Measurements from ENCODE around the gene RAD9A. TPM values are rescaled to one million over a fixed set of nuclear protein-coding genes. Genes with fewer than 3 reads are reported as not detected.
A peak's percentile ranks its signal among the peaks of the same experiment; 100 is the strongest.

RAD9A gene
- total and polyA plus RNA-seq, 9 of the 15 experiments (the other 6 are each of a cell fraction or from before 2014, with no cell fraction given), result 1.4 to 41.2 (median 16.1) TPM

DNA sequence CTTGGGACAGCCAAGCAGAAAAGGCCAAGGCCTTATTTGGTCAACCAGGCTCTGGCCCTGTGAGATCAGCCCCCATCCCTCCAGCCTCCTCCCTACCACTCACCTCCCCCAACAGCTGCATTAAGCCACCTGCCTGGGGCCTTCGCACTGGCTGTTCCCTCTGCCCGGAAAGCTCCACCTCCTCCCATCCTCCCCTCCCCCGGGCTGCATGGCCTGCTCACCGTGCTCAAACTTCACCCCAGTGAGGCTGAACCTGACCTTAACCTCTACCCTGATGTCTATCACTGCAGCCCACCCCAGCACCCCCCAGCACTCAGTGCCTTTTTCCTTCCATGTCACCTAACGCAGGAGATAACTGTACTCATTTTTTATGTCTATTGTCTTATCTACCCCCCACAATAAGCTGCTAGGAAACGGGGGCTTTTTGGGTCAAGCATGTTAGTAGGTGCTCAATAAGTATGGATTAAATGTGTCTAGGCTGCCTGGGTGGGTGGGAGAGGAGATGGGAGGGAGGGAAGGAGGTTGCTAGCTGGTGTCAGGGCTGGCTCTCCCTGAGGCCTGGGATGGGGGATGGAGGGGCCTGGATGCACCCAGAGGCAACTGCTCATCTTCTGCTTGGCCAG lies 44.8 kb downstream of the RAD9A start:
- Histone ChIP-seq H3K9me1 (ENCODE audit: control insufficient read depth, insufficient read depth, low read length) (peaks cover 4% of the 10 kb centered on the region), H3K4me3 (no peak overlapping the region), H3K9me3 (replicated peaks; ENCODE audit: control insufficient read depth, insufficient read depth, low read depth, low read length) (no peaks in the 10 kb centered on the region), H3K36me3 (ENCODE audit: control insufficient read depth, insufficient read depth, low read length) (peaks cover 89% of the 10 kb centered on the region; the same call in 2 of the 3 replicates), H3K27ac (ENCODE audit: extremely low read depth, low read depth, low read length) (peak overlapping the region; percentile 86), H4K20me1 (replicated peaks; ENCODE audit: control insufficient read depth, insufficient read depth, low read length) (no peaks in the 10 kb centered on the region), H3K9ac (ENCODE audit: insufficient read depth in 1 of 2, low read depth in 2 of 2, low read length in 2 of 2) (peak overlapping the region; percentile 53 to 87), H2AFZ (ENCODE audit: low read depth, low read length) (no peak overlapping the region), H3K4me2 (ENCODE audit: insufficient read depth, low read length) (peak overlapping the region; percentile 1; the same call in 1 of the 2 replicates), H3K79me2 (ENCODE audit: control insufficient read depth, insufficient read depth, low read length) (no peaks in the 10 kb centered on the region; the same call in 2 of the 3 replicates), H3K27me3 (ENCODE audit: control insufficient read depth in 2 of 2, insufficient read depth in 2 of 2, low read length in 2 of 2) (no peaks in the 10 kb centered on the region), H3K4me1 (replicated peaks in 1 of 2; ENCODE audit: control insufficient read depth in 2 of 2, insufficient read depth in 2 of 2, low read length in 2 of 2) (peaks cover 16 to 87% of the 10 kb centered on the region in 2 experiments)
- DNase-seq (ENCODE audit: extremely low read depth in 1 of 4, low spot score in 3 of 4) (peak; percentile 54 to 85 (median 69)), ATAC-seq (peak; percentile 79), FAIRE-seq (peak; percentile 87)
- 12% methylated on average over 6 of the region's 6 CpGs for WGBS (ENCODE audit: insufficient coverage, low coverage, missing lambda C conversion rate)
- ChIA-PET POLR2A (interaction anchor here (0.7 to 3.0 kb wide), 6 partner anchors 7 to 125 kb away, joined by 3 to 21 read pairs (median 4); partner anchors contain the start of gene RPS6KB2), CTCF (ENCODE audit: low intra/inter-chr PET ratio) (no interaction called here)
- in situ Hi-C loops (cut with MboI), result no loop called here
- intact Hi-C loops (cut with micrococcal nuclease), result no loop called here
- BruUV-seq (replicated peaks), result no TSS peak
- TF ChIP-seq CBFA2T2 (conservative IDR thresholded peaks at IDR 0.05), result peak; percentile 2; the same call in 1 of the 2 replicates
- TF ChIP-seq SMAD4 (CRISPR knock-in tag; conservative IDR thresholded peaks at IDR 0.05), result peak; percentile 46; the same call in 1 of the 2 replicates
- peak; percentile 28 to 51; a peak in 1 of 4 replicates for TF ChIP-seq MAZ (CRISPR knock-in tag; conservative IDR thresholded peaks at IDR 0.05 in 1 of 2, IDR thresholded peaks at IDR 0.05 in 1 of 2)
- peak; percentile 43 for TF ChIP-seq NCOR1 (IDR thresholded peaks at IDR 0.05)
- peak; percentile 60; the same call in 1 of the 2 replicates for TF ChIP-seq CC2D1A (IDR thresholded peaks at IDR 0.05)
- TF ChIP-seq OTX1 (CRISPR knock-in tag; IDR thresholded peaks at IDR 0.05), result peak; percentile 40; the same call in 1 of the 2 replicates
- peak; percentile 7; the same call in 1 of the 2 replicates for TF ChIP-seq GABPA (tag; conservative IDR thresholded peaks at IDR 0.05; ENCODE audit: low read depth)
- TF ChIP-seq ZFX (CRISPR knock-in tag; IDR thresholded peaks at IDR 0.05), result peak; percentile 40; the same call in 1 of the 2 replicates
- TF ChIP-seq, protein P1, sequence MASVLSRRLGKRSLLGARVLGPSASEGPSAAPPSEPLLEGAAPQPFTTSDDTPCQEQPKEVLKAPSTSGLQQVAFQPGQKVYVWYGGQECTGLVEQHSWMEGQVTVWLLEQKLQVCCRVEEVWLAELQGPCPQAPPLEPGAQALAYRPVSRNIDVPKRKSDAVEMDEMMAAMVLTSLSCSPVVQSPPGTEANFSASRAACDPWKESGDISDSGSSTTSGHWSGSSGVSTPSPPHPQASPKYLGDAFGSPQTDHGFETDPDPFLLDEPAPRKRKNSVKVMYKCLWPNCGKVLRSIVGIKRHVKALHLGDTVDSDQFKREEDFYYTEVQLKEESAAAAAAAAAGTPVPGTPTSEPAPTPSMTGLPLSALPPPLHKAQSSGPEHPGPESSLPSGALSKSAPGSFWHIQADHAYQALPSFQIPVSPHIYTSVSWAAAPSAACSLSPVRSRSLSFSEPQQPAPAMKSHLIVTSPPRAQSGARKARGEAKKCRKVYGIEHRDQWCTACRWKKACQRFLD (CRISPR knock-in tag; IDR thresholded peaks at IDR 0.05), result peak; percentile 66; the same call in 1 of the 2 replicates
- TF ChIP-seq, protein P2, sequence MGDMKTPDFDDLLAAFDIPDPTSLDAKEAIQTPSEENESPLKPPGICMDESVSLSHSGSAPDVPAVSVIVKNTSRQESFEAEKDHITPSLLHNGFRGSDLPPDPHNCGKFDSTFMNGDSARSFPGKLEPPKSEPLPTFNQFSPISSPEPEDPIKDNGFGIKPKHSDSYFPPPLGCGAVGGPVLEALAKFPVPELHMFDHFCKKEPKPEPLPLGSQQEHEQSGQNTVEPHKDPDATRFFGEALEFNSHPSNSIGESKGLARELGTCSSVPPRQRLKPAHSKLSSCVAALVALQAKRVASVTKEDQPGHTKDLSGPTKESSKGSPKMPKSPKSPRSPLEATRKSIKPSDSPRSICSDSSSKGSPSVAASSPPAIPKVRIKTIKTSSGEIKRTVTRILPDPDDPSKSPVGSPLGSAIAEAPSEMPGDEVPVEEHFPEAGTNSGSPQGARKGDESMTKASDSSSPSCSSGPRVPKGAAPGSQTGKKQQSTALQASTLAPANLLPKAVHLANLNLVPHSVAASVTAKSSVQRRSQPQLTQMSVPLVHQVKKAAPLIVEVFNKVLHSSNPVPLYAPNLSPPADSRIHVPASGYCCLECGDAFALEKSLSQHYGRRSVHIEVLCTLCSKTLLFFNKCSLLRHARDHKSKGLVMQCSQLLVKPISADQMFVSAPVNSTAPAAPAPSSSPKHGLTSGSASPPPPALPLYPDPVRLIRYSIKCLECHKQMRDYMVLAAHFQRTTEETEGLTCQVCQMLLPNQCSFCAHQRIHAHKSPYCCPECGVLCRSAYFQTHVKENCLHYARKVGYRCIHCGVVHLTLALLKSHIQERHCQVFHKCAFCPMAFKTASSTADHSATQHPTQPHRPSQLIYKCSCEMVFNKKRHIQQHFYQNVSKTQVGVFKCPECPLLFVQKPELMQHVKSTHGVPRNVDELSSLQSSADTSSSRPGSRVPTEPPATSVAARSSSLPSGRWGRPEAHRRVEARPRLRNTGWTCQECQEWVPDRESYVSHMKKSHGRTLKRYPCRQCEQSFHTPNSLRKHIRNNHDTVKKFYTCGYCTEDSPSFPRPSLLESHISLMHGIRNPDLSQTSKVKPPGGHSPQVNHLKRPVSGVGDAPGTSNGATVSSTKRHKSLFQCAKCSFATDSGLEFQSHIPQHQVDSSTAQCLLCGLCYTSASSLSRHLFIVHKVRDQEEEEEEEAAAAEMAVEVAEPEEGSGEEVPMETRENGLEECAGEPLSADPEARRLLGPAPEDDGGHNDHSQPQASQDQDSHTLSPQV (IDR thresholded peaks at IDR 0.05), result 0 out of 2 replicates have a peak, but pooled peaks have one; percentile 32
- 0 out of 2 replicates have a peak, but pooled peaks have one; percentile 51 for TF ChIP-seq MIER1 (IDR thresholded peaks at IDR 0.05; ENCODE audit: low read depth)
- no peak for TF ChIP-seq DMBX1 (CRISPR knock-in tag; IDR thresholded peaks at IDR 0.05; ENCODE audit: borderline replicate concordance)
- TF ChIP-seq PURB (CRISPR knock-in tag; IDR thresholded peaks at IDR 0.05; ENCODE audit: low read depth), result no peak
- TF ChIP-seq, protein P3, sequence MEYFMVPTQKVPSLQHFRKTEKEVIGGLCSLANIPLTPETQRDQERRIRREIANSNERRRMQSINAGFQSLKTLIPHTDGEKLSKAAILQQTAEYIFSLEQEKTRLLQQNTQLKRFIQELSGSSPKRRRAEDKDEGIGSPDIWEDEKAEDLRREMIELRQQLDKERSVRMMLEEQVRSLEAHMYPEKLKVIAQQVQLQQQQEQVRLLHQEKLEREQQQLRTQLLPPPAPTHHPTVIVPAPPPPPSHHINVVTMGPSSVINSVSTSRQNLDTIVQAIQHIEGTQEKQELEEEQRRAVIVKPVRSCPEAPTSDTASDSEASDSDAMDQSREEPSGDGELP (CRISPR knock-in tag; IDR thresholded peaks at IDR 0.05; ENCODE audit: borderline replicate concordance), result peak; percentile 92
- no peak for TF ChIP-seq MTA2 (IDR thresholded peaks at IDR 0.05; ENCODE audit: low read depth)
